ENCODE results near the gene RASD2. TPM values are rescaled to one million over a fixed set of nuclear protein-coding genes. Genes with fewer than 3 reads are reported as not detected.

The RASD2 gene
- total RNA-seq, 1 donor, result not detected

DNA sequence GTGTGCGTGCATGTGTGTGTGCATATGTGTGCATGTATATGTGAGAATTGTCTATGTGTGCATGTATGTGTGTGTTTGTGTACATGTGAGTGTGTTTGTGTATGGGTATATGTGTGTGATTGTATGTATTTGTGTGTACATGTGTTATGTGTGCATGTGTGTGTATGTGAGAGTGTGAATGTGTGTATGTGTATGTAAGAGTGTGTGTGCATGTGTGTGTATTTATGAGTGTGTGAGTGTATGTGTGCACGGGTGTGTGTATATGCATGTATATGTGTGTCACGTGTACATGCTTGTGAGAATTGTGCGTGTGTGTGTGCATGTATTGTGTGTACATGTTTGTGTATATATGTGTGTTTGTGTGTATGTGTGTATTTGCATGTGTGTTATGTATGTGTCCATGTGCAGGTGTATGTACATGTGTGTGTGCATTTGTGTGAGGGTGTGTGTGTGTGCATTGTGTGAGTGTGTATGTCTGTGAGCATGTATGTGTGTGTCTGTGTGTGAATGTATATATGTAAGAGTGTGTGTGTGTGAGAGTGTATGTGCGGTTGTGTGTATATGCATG, 60.5 kb downstream of the RASD2 start:
- TF ChIP-seq CTCF (IDR thresholded peaks at IDR 0.05; ENCODE audit: insufficient read depth, low read depth, low read length), result no peak
- no peak for DNase-seq (ENCODE audit: low read depth)
- H3K4me3 ChIP-seq (ENCODE audit: low read depth, low read length), result no peak overlapping the region

DNA sequence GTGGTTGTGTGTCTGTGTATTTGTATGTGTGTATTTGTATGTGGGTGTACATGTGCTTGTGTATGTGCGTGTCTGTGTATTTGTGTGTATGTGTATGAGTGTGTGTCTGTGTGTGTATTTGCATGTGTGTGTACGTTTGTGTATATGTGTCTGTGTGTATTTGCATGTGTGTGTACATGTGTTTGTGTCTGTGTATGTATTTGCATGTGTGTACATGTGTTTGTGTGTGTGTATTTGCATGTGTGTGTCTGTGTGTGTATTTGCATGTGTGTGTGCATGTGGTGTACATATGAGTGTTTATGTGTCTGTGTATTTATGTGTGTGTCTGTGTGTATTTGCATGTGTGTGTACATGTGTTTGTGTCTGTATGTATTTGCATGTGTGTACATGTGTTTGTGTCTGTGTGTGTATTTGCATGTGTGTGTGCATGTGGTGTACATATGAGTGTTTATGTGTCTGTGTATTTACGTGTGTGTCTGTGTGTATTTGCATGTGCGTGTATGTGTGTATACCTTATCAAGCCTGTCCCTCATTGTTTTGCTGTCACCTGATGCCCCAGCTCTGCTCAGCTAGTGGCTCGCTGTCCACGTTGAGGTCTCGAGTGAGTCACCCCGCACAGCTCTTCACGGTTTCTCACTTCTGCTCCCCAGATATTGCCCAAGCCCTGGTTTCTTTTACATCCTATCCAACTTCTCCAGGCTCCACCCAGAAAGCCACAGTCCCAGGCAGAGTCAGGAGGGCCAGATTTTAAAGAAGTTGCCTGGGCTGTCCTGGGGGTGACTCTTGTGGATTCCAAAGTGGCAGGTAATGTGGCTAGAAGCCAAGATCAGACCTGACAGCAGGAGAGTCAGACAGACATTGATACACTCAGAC, 61.3 kb downstream of the RASD2 start:
- no peak for TF ChIP-seq CTCF (IDR thresholded peaks at IDR 0.05; ENCODE audit: insufficient read depth, low read depth, low read length)
- no peak overlapping the region for H3K4me3 ChIP-seq (ENCODE audit: low read depth, low read length)
- peak; percentile 83 for DNase-seq (ENCODE audit: low read depth)

Other genes starting within 250 kb of the RASD2 start
- 53.1 and 73.8 TPM in 2 replicates for gene TOM1, start 240.9 kb upstream of the RASD2 start, total RNA-seq
- 24.2 and 28.0 TPM in 2 replicates for gene HMOX1, start 159.7 kb upstream of the RASD2 start, total RNA-seq
- gene MCM5, start 140.7 kb upstream of the RASD2 start, total RNA-seq, result 30.6 and 31.5 TPM in 2 replicates
- gene MB, start 76.5 kb downstream of the RASD2 start, total RNA-seq, result not detected in 2 replicates
- 33.8 and 39.3 TPM in 2 replicates for gene APOL6, start 107.6 kb downstream of the RASD2 start, total RNA-seq
- not detected in 2 replicates for gene APOL5, start 177.0 kb downstream of the RASD2 start, total RNA-seq

All from fibroblast of villous mesenchyme (primary cell).